HG03469 (cell line): ENCODE data around the gene SH3PXD2A.

Experiments
- ATAC-seq: cut with Tn5 transposase; IDR thresholded peaks from one replicate; pipeline ENCODE4 v1.9.1; 2021; ENCODE audit warnings: mild to moderate bottlenecking, moderate library complexity, moderate number of reproducible peaks; ENCODE audit not compliant: unreplicated experiment

The SH3PXD2A gene

GRCh38 chr10:103712146-103712545, 143.2 kb downstream of the SH3PXD2A start:
- ATAC-seq = no peak

GRCh38 chr10:103711351-103711994, 143.9 kb downstream of the SH3PXD2A start:
- no peak for ATAC-seq

GRCh38 chr10:103710490-103710889, 144.9 kb downstream of the SH3PXD2A start:
- no peak for ATAC-seq

- no peak for ATAC-seq
Observed at GRCh38 chr10:103709341-103709920, 145.9 kb downstream of the SH3PXD2A start.

GRCh38 chr10:103708627-103709288, 146.6 kb downstream of the SH3PXD2A start:
- no peak for ATAC-seq

- no peak for ATAC-seq
Observed at GRCh38 chr10:103707956-103708626, 147.3 kb downstream of the SH3PXD2A start.

GRCh38 chr10:103706762-103707161, 148.6 kb downstream of the SH3PXD2A start:
- ATAC-seq = no peak

- ATAC-seq = no peak
Observed at GRCh38 chr10:103706047-103706446, 149.3 kb downstream of the SH3PXD2A start.

GRCh38 chr10:103703941-103704919, 151.1 kb downstream of the SH3PXD2A start:
- no peak for ATAC-seq

- ATAC-seq = no peak
Observed at GRCh38 chr10:103701380-103702222, 153.8 kb downstream of the SH3PXD2A start.

- ATAC-seq = no peak
Observed at GRCh38 chr10:103700436-103700715, 155.0 kb downstream of the SH3PXD2A start.

- ATAC-seq = no peak
Observed at GRCh38 chr10:103699611-103700435, 155.6 kb downstream of the SH3PXD2A start.

GRCh38 chr10:103698266-103698665, 157.1 kb downstream of the SH3PXD2A start:
- ATAC-seq = no peak

- no peak for ATAC-seq
Observed at GRCh38 chr10:103697787-103698186, 157.6 kb downstream of the SH3PXD2A start.

GRCh38 chr10:103696411-103697145, 158.8 kb downstream of the SH3PXD2A start:
- ATAC-seq = no peak

- no peak for ATAC-seq
Observed at GRCh38 chr10:103696094-103696410, 159.3 kb downstream of the SH3PXD2A start.

- ATAC-seq = no peak
Observed at GRCh38 chr10:103695584-103696005, 159.8 kb downstream of the SH3PXD2A start.

- ATAC-seq = no peak
Observed at GRCh38 chr10:103693812-103694205, 161.6 kb downstream of the SH3PXD2A start.
